SK-N-SH treated with all-trans-retinoic acid at 6 μM for 48 hours (cell line): Measurements from ENCODE around the gene MED15.

Source experiments
- ATAC-seq: fragments of 200-7000 bp; cut with Tn5 transposase; 3 replicates; pipeline ENCODE4 v1.9.1; 2020; ENCODE audit warnings: mild to moderate bottlenecking, moderate library complexity
- ARNTL ChIP-seq: fragments of 450-650 bp; formaldehyde crosslinking; IDR thresholded peaks from 2 replicates; pipeline ENCODE4 v1.5.0; 2020; ENCODE audit warnings: low read depth, mild to moderate bottlenecking, moderate library complexity, borderline replicate concordance
- BACH2 ChIP-seq: fragments of 250-450 bp; sonication (Bioruptor Pico); IDR thresholded peaks from 2 replicates; pipeline ENCODE4 v1.9.0; 2021; ENCODE audit warnings: mild to moderate bottlenecking, borderline replicate concordance
- ESRRG ChIP-seq: fragments of 250-450 bp; sonication (Bioruptor Pico); IDR thresholded peaks from 2 replicates; pipeline ENCODE4 v1.6.1; 2021; ENCODE audit warnings: mild to moderate bottlenecking
- GLIS3 ChIP-seq: fragments of 250-450 bp; sonication (Bioruptor Pico); IDR thresholded peaks from 2 replicates; pipeline ENCODE4 v1.5.0; 2020; ENCODE audit warnings: mild to moderate bottlenecking, moderate library complexity
- ISL1 ChIP-seq: fragments of 250-450 bp; sonication (Bioruptor Pico); IDR thresholded peaks from 2 replicates; pipeline ENCODE4 v2.1.2; 2022; ENCODE audit warnings: mild to moderate bottlenecking, moderate library complexity
- OSR1 ChIP-seq: fragments of 250-450 bp; sonication (Bioruptor Pico); IDR thresholded peaks from 2 replicates; pipeline ENCODE4 v1.8.0; 2022; ENCODE audit warnings: moderate library complexity, mild to moderate bottlenecking, inconsistent platforms
- SNAI2 ChIP-seq: fragments of 250-450 bp; sonication (Bioruptor Pico); IDR thresholded peaks from 2 replicates; pipeline ENCODE4 v1.5.0; 2020; ENCODE audit warnings: mild to moderate bottlenecking, moderate library complexity
- TCF4 ChIP-seq: fragments of 250-450 bp; sonication (Bioruptor Pico); IDR thresholded peaks from 2 replicates; pipeline ENCODE4 v1.8.0; 2021; ENCODE audit warnings: mild to moderate bottlenecking, moderate library complexity, borderline replicate concordance
- TOX ChIP-seq: fragments of 250-450 bp; sonication (Bioruptor Pico); IDR thresholded peaks from 2 replicates; pipeline ENCODE4 v1.8.0; 2021; ENCODE audit warnings: mild to moderate bottlenecking, moderate library complexity, borderline replicate concordance
- ZC3H10 ChIP-seq: fragments of 250-450 bp; sonication (Bioruptor Pico); IDR thresholded peaks from 2 replicates; pipeline ENCODE4 v1.5.1; 2021; ENCODE audit warnings: mild to moderate bottlenecking, moderate library complexity
- ZFP3 ChIP-seq: fragments of 250-450 bp; sonication (Bioruptor Pico); IDR thresholded peaks from 2 replicates; pipeline ENCODE4 v1.5.0; 2020; ENCODE audit warnings: mild to moderate bottlenecking, moderate library complexity
- ZFP30 ChIP-seq: fragments of 450-650 bp; formaldehyde crosslinking; IDR thresholded peaks from 2 replicates; pipeline ENCODE4 v1.5.0; 2022; ENCODE audit warnings: mild to moderate bottlenecking, moderate library complexity
- ZNF70 ChIP-seq: fragments of 450-650 bp; formaldehyde crosslinking; IDR thresholded peaks from 2 replicates; pipeline ENCODE4 v1.5.0; 2020; ENCODE audit warnings: mild to moderate bottlenecking, moderate library complexity
- ZNF8 ChIP-seq: fragments of 450-650 bp; formaldehyde crosslinking; IDR thresholded peaks from 2 replicates; pipeline ENCODE4 v1.5.0; 2020; ENCODE audit warnings: mild to moderate bottlenecking, moderate library complexity
- TF ChIP-seq, protein P1 (sequence below): fragments of 250-450 bp; sonication (Bioruptor Pico); IDR thresholded peaks from 2 replicates; pipeline ENCODE4 v1.5.1; 2020; ENCODE audit warnings: low read depth, mild to moderate bottlenecking, moderate library complexity
- TF ChIP-seq, protein P2 (sequence below): fragments of 250-450 bp; sonication (Bioruptor Pico); IDR thresholded peaks from 2 replicates; pipeline ENCODE4 v1.5.1; 2021; ENCODE audit warnings: mild to moderate bottlenecking, moderate library complexity
- TF ChIP-seq, protein P3 (sequence below): fragments of 250-450 bp; sonication (Bioruptor Pico); IDR thresholded peaks from 2 replicates; pipeline ENCODE4 v1.8.0; 2021; ENCODE audit warnings: low read depth, mild to moderate bottlenecking, moderate library complexity, borderline replicate concordance
- TF ChIP-seq, protein P4 (sequence below): fragments of 250-450 bp; sonication (Bioruptor Pico); IDR thresholded peaks from 2 replicates; pipeline ENCODE4 v1.8.0; 2020; ENCODE audit warnings: mild to moderate bottlenecking, moderate library complexity, borderline replicate concordance
- TF ChIP-seq, protein P5 (sequence below): fragments of 250-450 bp; sonication (Bioruptor Pico); IDR thresholded peaks from 2 replicates; pipeline ENCODE4 v1.5.0; 2020; ENCODE audit warnings: mild to moderate bottlenecking, moderate library complexity

The MED15 gene

DNA sequence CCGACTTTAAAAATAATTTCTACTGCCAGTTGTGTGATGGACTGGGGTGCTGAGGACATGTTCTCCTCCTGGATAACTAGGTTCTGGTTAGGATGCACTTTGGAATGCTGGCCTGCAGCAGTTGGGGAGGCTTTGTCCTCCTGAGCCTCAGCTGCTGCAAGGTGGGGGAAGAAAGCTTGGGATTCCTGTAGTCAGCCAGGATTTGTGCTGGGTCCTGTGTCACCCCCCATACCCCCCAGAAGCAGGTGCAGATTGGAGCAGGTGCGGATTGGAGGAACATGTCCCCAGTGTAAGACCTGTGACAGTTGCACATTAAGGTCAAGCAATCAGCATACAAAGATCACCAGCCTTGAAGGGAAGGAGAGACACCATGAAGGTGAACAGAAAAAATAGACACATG lies 51.1 kb downstream of the MED15 start (continued):
- TF ChIP-seq, protein P1, sequence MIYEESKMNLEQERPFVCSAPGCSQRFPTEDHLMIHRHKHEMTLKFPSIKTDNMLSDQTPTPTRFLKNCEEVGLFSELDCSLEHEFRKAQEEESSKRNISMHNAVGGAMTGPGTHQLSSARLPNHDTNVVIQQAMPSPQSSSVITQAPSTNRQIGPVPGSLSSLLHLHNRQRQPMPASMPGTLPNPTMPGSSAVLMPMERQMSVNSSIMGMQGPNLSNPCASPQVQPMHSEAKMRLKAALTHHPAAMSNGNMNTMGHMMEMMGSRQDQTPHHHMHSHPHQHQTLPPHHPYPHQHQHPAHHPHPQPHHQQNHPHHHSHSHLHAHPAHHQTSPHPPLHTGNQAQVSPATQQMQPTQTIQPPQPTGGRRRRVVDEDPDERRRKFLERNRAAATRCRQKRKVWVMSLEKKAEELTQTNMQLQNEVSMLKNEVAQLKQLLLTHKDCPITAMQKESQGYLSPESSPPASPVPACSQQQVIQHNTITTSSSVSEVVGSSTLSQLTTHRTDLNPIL: no peak
- TF ChIP-seq, protein P2, sequence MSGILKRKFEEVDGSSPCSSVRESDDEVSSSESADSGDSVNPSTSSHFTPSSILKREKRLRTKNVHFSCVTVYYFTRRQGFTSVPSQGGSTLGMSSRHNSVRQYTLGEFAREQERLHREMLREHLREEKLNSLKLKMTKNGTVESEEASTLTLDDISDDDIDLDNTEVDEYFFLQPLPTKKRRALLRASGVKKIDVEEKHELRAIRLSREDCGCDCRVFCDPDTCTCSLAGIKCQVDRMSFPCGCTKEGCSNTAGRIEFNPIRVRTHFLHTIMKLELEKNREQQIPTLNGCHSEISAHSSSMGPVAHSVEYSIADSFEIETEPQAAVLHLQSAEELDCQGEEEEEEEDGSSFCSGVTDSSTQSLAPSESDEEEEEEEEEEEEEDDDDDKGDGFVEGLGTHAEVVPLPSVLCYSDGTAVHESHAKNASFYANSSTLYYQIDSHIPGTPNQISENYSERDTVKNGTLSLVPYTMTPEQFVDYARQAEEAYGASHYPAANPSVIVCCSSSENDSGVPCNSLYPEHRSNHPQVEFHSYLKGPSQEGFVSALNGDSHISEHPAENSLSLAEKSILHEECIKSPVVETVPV (CRISPR knock-in tag): no peak
- TF ChIP-seq TCF4 (CRISPR knock-in tag): no peak
- TF ChIP-seq ARNTL: no peak
- TF ChIP-seq, protein P3, sequence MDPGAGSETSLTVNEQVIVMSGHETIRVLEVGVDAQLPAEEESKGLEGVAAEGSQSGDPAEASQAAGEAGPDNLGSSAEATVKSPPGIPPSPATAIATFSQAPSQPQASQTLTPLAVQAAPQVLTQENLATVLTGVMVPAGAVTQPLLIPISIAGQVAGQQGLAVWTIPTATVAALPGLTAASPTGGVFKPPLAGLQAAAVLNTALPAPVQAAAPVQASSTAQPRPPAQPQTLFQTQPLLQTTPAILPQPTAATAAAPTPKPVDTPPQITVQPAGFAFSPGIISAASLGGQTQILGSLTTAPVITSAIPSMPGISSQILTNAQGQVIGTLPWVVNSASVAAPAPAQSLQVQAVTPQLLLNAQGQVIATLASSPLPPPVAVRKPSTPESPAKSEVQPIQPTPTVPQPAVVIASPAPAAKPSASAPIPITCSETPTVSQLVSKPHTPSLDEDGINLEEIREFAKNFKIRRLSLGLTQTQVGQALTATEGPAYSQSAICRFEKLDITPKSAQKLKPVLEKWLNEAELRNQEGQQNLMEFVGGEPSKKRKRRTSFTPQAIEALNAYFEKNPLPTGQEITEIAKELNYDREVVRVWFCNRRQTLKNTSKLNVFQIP (CRISPR knock-in tag): no peak

DNA sequence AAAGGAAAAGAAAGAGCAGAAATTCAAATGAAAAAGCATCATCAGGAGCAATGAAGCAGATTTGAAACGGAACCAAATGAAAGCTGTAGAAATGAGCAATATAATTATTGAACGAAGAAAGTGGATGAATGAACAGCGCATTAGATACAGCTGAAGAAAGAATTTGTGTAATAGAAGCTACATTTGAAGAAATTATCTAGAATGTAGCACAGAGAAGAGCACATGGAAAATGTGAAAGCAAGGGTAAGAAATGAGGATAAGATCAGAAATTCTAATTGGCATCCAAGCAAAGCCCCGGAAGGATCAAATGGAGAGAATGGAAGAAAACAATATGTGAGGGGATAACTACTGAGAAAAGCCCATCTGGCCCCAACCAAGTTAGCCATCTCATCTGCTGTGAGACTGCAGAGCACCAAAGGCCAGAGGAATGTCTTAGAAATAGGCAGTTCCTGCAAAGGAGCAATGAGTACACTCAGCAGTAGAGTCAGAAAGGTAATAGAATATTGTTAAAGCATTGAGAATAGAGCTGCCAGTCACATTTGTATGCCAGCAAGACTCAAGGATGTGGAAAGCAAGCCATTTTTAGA lies 51.9 kb downstream of the MED15 start:
- ATAC-seq: no peak
- TF ChIP-seq ZNF70 (CRISPR knock-in tag) (no peak), ZFP30 (peak; percentile 88)

DNA sequence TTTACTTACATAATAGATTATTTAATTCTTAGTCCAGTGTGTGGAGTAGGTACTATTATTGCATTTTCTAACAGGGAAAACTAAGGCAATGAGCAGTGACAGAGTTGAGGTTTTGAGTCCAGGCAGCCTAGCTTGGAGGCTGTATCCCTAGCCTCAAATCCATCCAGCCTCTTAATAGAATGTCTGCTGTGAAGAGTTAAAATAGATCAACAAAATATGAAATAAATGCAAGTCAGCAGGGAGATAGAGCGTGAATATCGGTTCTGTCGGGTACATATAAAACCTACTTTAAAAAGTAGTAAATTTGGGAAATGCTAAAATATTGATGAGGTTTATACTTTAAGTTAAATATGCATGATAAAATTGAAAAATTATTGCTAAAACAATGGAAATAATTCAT lies 53.3 kb downstream of the MED15 start:
- no peak for TF ChIP-seq ISL1 (CRISPR knock-in tag)
- no peak for TF ChIP-seq ESRRG (CRISPR knock-in tag)
- TF ChIP-seq ZNF8 (CRISPR knock-in tag): no peak
- TF ChIP-seq, protein P2 (CRISPR knock-in tag): no peak
- TF ChIP-seq, protein P3 (CRISPR knock-in tag): no peak
- TF ChIP-seq ZC3H10: no peak

DNA sequence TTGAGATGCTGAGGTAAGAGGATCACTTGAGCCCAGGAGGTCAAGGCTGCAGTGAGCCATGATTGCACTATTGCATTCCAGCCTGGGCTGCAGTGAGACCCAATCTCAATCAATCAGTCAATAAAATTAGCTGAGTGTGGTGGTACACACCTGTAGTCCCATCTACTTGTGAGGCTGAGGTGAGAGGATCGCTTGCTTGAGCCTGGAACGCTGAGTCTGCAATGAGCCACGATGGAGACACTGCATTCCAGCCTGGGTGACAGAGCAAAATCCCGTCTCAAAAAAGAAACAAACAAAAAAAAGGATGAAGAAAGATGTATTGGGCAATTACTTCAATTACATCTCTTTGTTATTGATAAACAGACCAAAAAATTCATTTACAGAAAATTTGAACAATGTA lies 54.5 kb downstream of the MED15 start:
- no peak for ATAC-seq
- TF ChIP-seq ISL1 (CRISPR knock-in tag): no peak
- TF ChIP-seq, protein P2 (CRISPR knock-in tag): no peak
- no peak for TF ChIP-seq ZFP30
- no peak for TF ChIP-seq SNAI2 (CRISPR knock-in tag)
- no peak for TF ChIP-seq OSR1
- TF ChIP-seq, protein P4, sequence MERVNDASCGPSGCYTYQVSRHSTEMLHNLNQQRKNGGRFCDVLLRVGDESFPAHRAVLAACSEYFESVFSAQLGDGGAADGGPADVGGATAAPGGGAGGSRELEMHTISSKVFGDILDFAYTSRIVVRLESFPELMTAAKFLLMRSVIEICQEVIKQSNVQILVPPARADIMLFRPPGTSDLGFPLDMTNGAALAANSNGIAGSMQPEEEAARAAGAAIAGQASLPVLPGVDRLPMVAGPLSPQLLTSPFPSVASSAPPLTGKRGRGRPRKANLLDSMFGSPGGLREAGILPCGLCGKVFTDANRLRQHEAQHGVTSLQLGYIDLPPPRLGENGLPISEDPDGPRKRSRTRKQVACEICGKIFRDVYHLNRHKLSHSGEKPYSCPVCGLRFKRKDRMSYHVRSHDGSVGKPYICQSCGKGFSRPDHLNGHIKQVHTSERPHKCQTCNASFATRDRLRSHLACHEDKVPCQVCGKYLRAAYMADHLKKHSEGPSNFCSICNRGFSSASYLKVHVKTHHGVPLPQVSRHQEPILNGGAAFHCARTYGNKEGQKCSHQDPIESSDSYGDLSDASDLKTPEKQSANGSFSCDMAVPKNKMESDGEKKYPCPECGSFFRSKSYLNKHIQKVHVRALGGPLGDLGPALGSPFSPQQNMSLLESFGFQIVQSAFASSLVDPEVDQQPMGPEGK: no peak
- TF ChIP-seq TOX (CRISPR knock-in tag): no peak
- TF ChIP-seq, protein P5, sequence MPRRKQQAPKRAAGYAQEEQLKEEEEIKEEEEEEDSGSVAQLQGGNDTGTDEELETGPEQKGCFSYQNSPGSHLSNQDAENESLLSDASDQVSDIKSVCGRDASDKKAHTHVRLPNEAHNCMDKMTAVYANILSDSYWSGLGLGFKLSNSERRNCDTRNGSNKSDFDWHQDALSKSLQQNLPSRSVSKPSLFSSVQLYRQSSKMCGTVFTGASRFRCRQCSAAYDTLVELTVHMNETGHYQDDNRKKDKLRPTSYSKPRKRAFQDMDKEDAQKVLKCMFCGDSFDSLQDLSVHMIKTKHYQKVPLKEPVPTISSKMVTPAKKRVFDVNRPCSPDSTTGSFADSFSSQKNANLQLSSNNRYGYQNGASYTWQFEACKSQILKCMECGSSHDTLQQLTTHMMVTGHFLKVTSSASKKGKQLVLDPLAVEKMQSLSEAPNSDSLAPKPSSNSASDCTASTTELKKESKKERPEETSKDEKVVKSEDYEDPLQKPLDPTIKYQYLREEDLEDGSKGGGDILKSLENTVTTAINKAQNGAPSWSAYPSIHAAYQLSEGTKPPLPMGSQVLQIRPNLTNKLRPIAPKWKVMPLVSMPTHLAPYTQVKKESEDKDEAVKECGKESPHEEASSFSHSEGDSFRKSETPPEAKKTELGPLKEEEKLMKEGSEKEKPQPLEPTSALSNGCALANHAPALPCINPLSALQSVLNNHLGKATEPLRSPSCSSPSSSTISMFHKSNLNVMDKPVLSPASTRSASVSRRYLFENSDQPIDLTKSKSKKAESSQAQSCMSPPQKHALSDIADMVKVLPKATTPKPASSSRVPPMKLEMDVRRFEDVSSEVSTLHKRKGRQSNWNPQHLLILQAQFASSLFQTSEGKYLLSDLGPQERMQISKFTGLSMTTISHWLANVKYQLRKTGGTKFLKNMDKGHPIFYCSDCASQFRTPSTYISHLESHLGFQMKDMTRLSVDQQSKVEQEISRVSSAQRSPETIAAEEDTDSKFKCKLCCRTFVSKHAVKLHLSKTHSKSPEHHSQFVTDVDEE (CRISPR knock-in tag): no peak
- TF ChIP-seq ESRRG (CRISPR knock-in tag): no peak
- no peak for TF ChIP-seq BACH2 (CRISPR knock-in tag)
- TF ChIP-seq, protein P1: no peak
- TF ChIP-seq ZFP3 (CRISPR knock-in tag): no peak
- no peak for TF ChIP-seq GLIS3
- no peak for TF ChIP-seq ZNF70 (CRISPR knock-in tag)
- no peak for TF ChIP-seq ARNTL

More for the DNA sequence above, 53.3 kb downstream of the MED15 start:
- no peak for ATAC-seq
